ENCODE results near the gene FBXL15.

DNA sequence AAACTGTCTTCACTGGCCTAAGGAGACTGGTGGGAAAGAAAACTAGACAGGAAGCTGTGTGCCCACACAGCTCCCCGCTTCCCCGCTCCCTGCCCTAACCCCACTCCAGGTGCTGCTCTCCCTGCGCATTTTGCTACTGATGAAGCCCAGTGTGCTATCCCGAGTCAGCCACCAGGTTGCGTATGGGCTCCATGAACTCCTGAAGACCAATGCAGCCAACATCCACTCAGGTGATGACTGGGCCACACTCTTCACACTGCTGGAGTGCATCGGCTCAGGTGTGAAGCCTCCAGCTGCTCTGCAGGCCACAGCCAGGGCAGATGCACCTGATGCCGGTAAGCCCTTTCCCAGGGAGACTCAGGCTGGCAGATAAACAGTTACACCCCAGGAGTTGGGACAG lies 45.4 kb upstream of the FBXL15 start:
- TF ChIP-seq CTCF (IDR thresholded peaks at IDR 0.05) (no peak), POLR2A (IDR thresholded peaks at IDR 0.05) (no peak)
